ENCODE results near the gene CXCL17. TPM values are rescaled to one million over a fixed set of nuclear protein-coding genes. Genes with fewer than 3 reads are reported as not detected.

Gene CXCL17
- total and polyA plus RNA-seq, 2 experiments from 2014 or later: 0.39 TPM; not detected in 1

- TF ChIP-seq CTCF (conservative IDR thresholded peaks at IDR 0.05; ENCODE audit: low read depth in 2 of 2): no peak
- no peak for TF ChIP-seq ETS1 (IDR thresholded peaks at IDR 0.05)
- TF ChIP-seq EZH2 (IDR thresholded peaks at IDR 0.05; ENCODE audit: low read depth, unreplicated experiment): no peak
- TF ChIP-seq EZH2phosphoT487 (IDR thresholded peaks at IDR 0.05; ENCODE audit: unreplicated experiment): no peak
- no peak for TF ChIP-seq NANOG (IDR thresholded peaks at IDR 0.05; ENCODE audit: borderline replicate concordance)
Observed at GRCh38 chr19:42422092-42422900, 20.4 kb downstream of the CXCL17 start (continued).

- Histone ChIP-seq H3F3A (replicated peaks; ENCODE audit: low read depth) (peaks cover 25% of the 10 kb centered on the region), H3K27me3 (ENCODE audit: insufficient read depth) (peaks cover 39% of the 10 kb centered on the region), H3K9me2 (ENCODE audit: insufficient read depth) (peaks cover 4% of the 10 kb centered on the region; the same call in 1 of the 2 replicates), H3K36me3 (ENCODE audit: insufficient read depth) (no peaks in the 10 kb centered on the region), H3K27ac (ENCODE audit: low read depth) (no peak overlapping the region), H3K4me3 (no peak overlapping the region), H3K79me2 (replicated peaks; ENCODE audit: insufficient read depth) (no peaks in the 10 kb centered on the region), H3K4me1 (ENCODE audit: insufficient read depth) (peaks cover 5% of the 10 kb centered on the region; the same call in 1 of the 2 replicates), H2AFZ (no peak overlapping the region), H4K20me1 (replicated peaks; ENCODE audit: insufficient read depth) (peaks cover 18% of the 10 kb centered on the region; the same call in 1 of the 2 replicates), H3K4me2 (no peak overlapping the region; the same call in 1 of the 2 replicates)
- H3K4me3 Mint-ChIP-seq: peak overlapping the region; percentile 94; the same call in 1 of the 3 replicates
- peaks cover 10% of the 10 kb centered on the region; the same call in 2 of the 3 replicates for H3K36me3 Mint-ChIP-seq (ENCODE audit: low read depth)
- peaks cover 66% of the 10 kb centered on the region for H3K27me3 Mint-ChIP-seq (ENCODE audit: insufficient read depth, low read depth, poor library complexity)
- peaks cover 30% of the 10 kb centered on the region for H3K4me1 Mint-ChIP-seq
- no peak for DNase-seq (ENCODE audit: low spot score)
- ATAC-seq: no peak
- peaks cover 7% of the 10 kb centered on the region; the same call in 2 of the 3 replicates for H3K9me3 Mint-ChIP-seq
- H3K27ac Mint-ChIP-seq: no peak overlapping the region
- TF ChIP-seq ZNF114 (CRISPR knock-in tag; IDR thresholded peaks at IDR 0.05) (no peak), EZH2 (IDR thresholded peaks at IDR 0.05; ENCODE audit: low read depth, unreplicated experiment) (no peak), ZNF462 (CRISPR knock-in tag; IDR thresholded peaks at IDR 0.05) (no peak), POLR2AphosphoS5 (IDR thresholded peaks at IDR 0.05; ENCODE audit: low read depth) (no peak), CTCF (conservative IDR thresholded peaks at IDR 0.05; ENCODE audit: low read depth in 2 of 2) (no peak)
Observed at GRCh38 chr19:42421591-42422031, 21.1 kb downstream of the CXCL17 start.

Data from GM23338 (cell line).